Measurements from ENCODE around the gene THBD. TPM values are rescaled to one million over a fixed set of nuclear protein-coding genes. Genes with fewer than 3 reads are reported as not detected.

The THBD gene
- polyA plus RNA-seq, 4 donors = 1.8 to 29.6 (median 2.4) TPM

DNA sequence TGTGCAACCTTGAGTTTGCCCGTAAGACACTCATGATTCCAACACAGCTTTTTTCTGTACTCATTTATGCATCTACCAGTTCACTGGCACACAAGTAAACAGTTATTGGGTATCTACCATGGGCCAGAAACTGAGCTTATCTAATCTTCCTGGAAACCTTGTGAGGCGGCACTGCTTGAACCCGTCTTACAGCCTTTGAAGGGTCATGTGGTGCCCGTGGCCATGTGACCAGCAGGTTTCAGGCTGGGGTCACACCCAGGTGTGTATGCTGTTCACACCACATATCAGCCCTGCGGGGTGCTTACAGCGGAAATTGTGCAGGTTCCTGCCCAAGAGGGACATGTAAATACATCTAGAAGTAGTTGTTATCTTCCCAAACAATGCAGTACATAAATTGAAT, 6.1 kb downstream of the THBD start:
- whole genome bisulfite sequencing, 3 donors = 15 to 51% (median 26%) methylated on average over 6 of the region's 6 CpGs
- Histone ChIP-seq H3K4me1 (ENCODE audit: control insufficient read depth in 3 of 3, insufficient read depth in 2 of 3, low read depth in 1 of 3, low read length in 2 of 3) (no peaks in the 10 kb centered on the region), H3K27ac (ENCODE audit: low read depth in 1 of 3, low read length in 2 of 3) (no peak overlapping the region), H3K4me3 (ENCODE audit: low read depth in 1 of 3, low read length in 3 of 3) (no peak overlapping the region), H3K27me3 (ENCODE audit: control insufficient read depth in 3 of 3, insufficient read depth in 3 of 3, low read length in 3 of 3) (peaks cover 8 to 39% (median 11%) of the 10 kb centered on the region in 3 donors), H3K36me3 (ENCODE audit: control insufficient read depth in 3 of 3, insufficient read depth in 2 of 3, low read depth in 1 of 3, low read length in 3 of 3) (no peaks in the 10 kb centered on the region), H3K9me3 (ENCODE audit: control insufficient read depth in 2 of 2, insufficient read depth in 1 of 2, low read depth in 1 of 2, low read length in 1 of 2) (no peaks in the 10 kb centered on the region)
- peak; percentile 29 to 43 for DNase-seq
- FAIRE-seq = no peak

DNA sequence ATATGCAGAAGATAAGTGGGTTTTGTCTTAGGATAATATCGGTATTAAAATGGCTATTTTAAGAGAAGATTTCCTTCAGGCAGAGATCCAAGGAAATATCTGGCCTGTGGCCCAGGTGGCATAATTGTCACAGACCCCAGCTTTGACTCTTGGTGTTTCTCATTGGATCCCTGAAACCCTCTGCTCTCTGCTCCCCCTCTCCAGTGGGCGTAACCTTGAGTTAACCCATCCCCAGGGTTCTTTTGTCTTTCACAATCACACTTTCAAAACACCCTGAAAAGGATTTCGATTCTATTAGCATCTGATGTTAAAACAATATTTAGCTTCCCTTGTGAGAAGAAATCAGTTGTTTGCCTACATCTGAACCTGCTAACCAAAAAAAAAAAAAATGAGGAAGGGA, 7.2 kb downstream of the THBD start:
- Histone ChIP-seq H3K9me3 (ENCODE audit: control insufficient read depth in 2 of 2, insufficient read depth in 1 of 2, low read depth in 1 of 2, low read length in 1 of 2) (no peaks in the 10 kb centered on the region), H3K27me3 (ENCODE audit: control insufficient read depth in 3 of 3, insufficient read depth in 3 of 3, low read length in 3 of 3) (peaks cover 4 to 34% (median 5%) of the 10 kb centered on the region in 3 donors), H3K36me3 (ENCODE audit: control insufficient read depth in 3 of 3, insufficient read depth in 2 of 3, low read depth in 1 of 3, low read length in 3 of 3) (no peaks in the 10 kb centered on the region), H3K4me3 (ENCODE audit: low read depth in 1 of 3, low read length in 3 of 3) (no peak overlapping the region), H3K27ac (ENCODE audit: low read depth in 1 of 3, low read length in 2 of 3) (no peak overlapping the region), H3K4me1 (ENCODE audit: control insufficient read depth in 3 of 3, insufficient read depth in 2 of 3, low read depth in 1 of 3, low read length in 2 of 3) (no peaks in the 10 kb centered on the region)
- no peak for DNase-seq
- no peak for FAIRE-seq
- WGBS, 3 donors = 58 to 61% (median 60%) methylated on average over 3 of the region's 3 CpGs

- no peak for FAIRE-seq
- no peaks in the 10 kb centered on the region for H3K4me1 ChIP-seq (ENCODE audit: control insufficient read depth in 3 of 3, insufficient read depth in 2 of 3, low read depth in 1 of 3, low read length in 2 of 3)
- H3K4me3 ChIP-seq (ENCODE audit: low read depth in 1 of 3, low read length in 3 of 3) = no peak overlapping the region
- 57 to 68% (median 57%) methylated on average over 3 of the region's 3 CpGs for WGBS, 3 donors
- no peak overlapping the region for H3K27ac ChIP-seq (ENCODE audit: low read depth in 1 of 3, low read length in 2 of 3)
- no peak for DNase-seq
- H3K36me3 ChIP-seq (ENCODE audit: control insufficient read depth in 3 of 3, insufficient read depth in 2 of 3, low read depth in 1 of 3, low read length in 3 of 3) = no peaks in the 10 kb centered on the region
- H3K9me3 ChIP-seq (ENCODE audit: control insufficient read depth in 2 of 2, insufficient read depth in 1 of 2, low read depth in 1 of 2, low read length in 1 of 2) = no peaks in the 10 kb centered on the region
- peaks cover 4 to 30% (median 5%) of the 10 kb centered on the region in 3 donors for H3K27me3 ChIP-seq (ENCODE audit: control insufficient read depth in 3 of 3, insufficient read depth in 3 of 3, low read length in 3 of 3)
Measured at GRCh38 chr20:23039885-23040508, 9.5 kb downstream of the THBD start.

- 83 to 88% (median 84%) methylated on average over 5 of the region's 5 CpGs for WGBS, 3 donors
Measured at GRCh38 chr20:23039136-23039875, 10.2 kb downstream of the THBD start.

DNA sequence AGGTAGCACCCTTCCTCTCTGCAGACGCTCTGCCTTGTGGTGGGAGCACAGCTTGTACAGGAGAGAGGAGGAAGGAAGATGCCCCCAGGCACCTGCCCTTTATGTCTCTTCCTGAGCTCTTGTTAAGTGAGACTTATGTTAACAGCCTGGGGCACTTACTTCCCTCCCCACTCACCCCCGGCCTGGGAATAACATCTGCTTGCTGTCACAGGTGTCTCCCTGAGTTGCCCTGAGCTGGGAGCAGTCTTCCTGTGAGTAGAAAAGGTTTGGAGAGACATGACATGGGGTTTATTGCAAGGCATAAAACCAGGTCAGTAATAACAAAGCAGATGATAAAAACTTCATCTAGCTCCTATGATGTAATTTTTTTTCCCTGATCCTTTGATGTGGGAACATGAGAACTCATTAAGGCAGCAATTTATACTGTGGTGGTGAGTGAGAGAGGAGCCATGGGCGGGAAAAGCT, 12.4 kb downstream of the THBD start:
- DNase-seq (no peak), FAIRE-seq (no peak)
- Histone ChIP-seq H3K27me3 (ENCODE audit: control insufficient read depth in 3 of 3, insufficient read depth in 3 of 3, low read length in 3 of 3) (peaks cover 4 to 30% (median 9%) of the 10 kb centered on the region in 3 donors), H3K36me3 (ENCODE audit: control insufficient read depth in 3 of 3, insufficient read depth in 2 of 3, low read depth in 1 of 3, low read length in 3 of 3) (no peaks in the 10 kb centered on the region), H3K27ac (ENCODE audit: low read depth in 1 of 3, low read length in 2 of 3) (no peak overlapping the region), H3K4me1 (ENCODE audit: control insufficient read depth in 3 of 3, insufficient read depth in 2 of 3, low read depth in 1 of 3, low read length in 2 of 3) (no peaks in the 10 kb centered on the region), H3K4me3 (ENCODE audit: low read depth in 1 of 3, low read length in 3 of 3) (no peak overlapping the region), H3K9me3 (ENCODE audit: control insufficient read depth in 2 of 2, insufficient read depth in 1 of 2, low read depth in 1 of 2, low read length in 1 of 2) (no peaks in the 10 kb centered on the region)
- WGBS, 3 donors = 10 to 24% (median 23%) methylated on average over 3 of the region's 3 CpGs

More at GRCh38 chr20:23039136-23039875, 10.2 kb downstream of the THBD start:
- peaks cover 4 to 30% (median 9%) of the 10 kb centered on the region in 3 donors for H3K27me3 ChIP-seq (ENCODE audit: control insufficient read depth in 3 of 3, insufficient read depth in 3 of 3, low read length in 3 of 3)
- FAIRE-seq (no peak), DNase-seq (no peak)
- no peaks in the 10 kb centered on the region for H3K36me3 ChIP-seq (ENCODE audit: control insufficient read depth in 3 of 3, insufficient read depth in 2 of 3, low read depth in 1 of 3, low read length in 3 of 3)
- no peaks in the 10 kb centered on the region for H3K9me3 ChIP-seq (ENCODE audit: control insufficient read depth in 2 of 2, insufficient read depth in 1 of 2, low read depth in 1 of 2, low read length in 1 of 2)
- H3K4me1 ChIP-seq (ENCODE audit: control insufficient read depth in 3 of 3, insufficient read depth in 2 of 3, low read depth in 1 of 3, low read length in 2 of 3) = no peaks in the 10 kb centered on the region
- H3K4me3 ChIP-seq (ENCODE audit: low read depth in 1 of 3, low read length in 3 of 3) = no peak overlapping the region
- no peak overlapping the region for H3K27ac ChIP-seq (ENCODE audit: low read depth in 1 of 3, low read length in 2 of 3)

- H3K27ac ChIP-seq (ENCODE audit: low read depth in 1 of 3, low read length in 2 of 3) = no peak overlapping the region
- H3K9me3 ChIP-seq (ENCODE audit: control insufficient read depth in 2 of 2, insufficient read depth in 1 of 2, low read depth in 1 of 2, low read length in 1 of 2) = no peaks in the 10 kb centered on the region
- no peaks in the 10 kb centered on the region for H3K36me3 ChIP-seq (ENCODE audit: control insufficient read depth in 3 of 3, insufficient read depth in 2 of 3, low read depth in 1 of 3, low read length in 3 of 3)
- H3K4me3 ChIP-seq (ENCODE audit: low read depth in 1 of 3, low read length in 3 of 3) = no peak overlapping the region
- no peak for DNase-seq
- WGBS, 3 donors = 94% methylated on average over 11 of the region's 11 CpGs
- H3K27me3 ChIP-seq (ENCODE audit: control insufficient read depth in 3 of 3, insufficient read depth in 3 of 3, low read length in 3 of 3) = peaks cover 4 to 27% (median 9%) of the 10 kb centered on the region in 3 donors
- FAIRE-seq = no peak
- H3K4me1 ChIP-seq (ENCODE audit: control insufficient read depth in 3 of 3, insufficient read depth in 2 of 3, low read depth in 1 of 3, low read length in 2 of 3) = no peaks in the 10 kb centered on the region
Measured at GRCh38 chr20:23036371-23036770, 13.1 kb downstream of the THBD start.

- H3K4me3 ChIP-seq (ENCODE audit: low read depth in 1 of 3, low read length in 3 of 3) = no peak overlapping the region
- FAIRE-seq = no peak
Measured at GRCh38 chr20:23035731-23036130, 13.7 kb downstream of the THBD start.

DNA sequence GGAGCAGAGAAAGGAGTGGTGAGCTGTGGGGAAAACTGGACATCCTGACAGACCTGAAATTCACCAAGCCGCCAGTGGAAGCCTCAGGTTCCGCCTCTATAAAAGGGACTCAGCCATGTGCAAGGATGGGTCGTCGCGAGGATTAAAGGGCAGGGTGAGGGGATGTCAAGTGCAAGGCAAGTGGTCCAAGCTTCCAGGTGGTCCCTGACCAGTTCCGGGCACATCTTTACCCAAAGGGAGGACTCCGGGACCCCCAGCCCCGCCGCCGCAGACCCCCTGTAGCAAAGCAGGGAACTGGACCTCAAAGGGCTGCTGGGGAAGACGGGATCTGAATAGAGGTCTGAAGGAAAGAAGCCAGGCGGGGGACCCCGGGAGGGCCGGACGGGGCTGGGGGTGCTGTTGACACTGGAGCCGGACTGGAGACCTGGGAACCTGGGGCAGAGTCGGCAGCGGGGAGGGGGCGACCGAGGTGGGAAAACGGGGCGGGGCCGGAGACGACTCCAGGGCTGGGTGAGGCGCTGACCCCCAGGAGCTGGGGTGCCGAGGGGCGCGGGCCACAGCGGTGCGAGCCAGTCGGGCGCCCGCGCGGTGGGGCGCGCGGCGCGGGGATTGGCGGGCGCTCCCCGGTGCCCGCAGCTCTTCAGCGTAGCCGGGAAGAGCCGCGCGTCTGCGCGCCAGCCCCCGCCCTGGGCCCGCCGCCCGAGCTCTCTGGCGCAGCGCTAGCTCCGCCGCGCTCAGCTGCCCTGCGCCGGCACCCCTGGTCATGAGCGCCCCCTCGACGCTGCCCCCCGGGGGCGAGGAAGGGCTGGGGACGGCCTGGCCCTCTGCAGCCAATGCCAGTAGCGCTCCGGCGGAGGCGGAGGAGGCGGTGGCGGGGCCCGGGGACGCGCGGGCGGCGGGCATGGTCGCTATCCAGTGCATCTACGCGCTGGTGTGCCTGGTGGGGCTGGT, 14.5 kb downstream of the THBD start, which contains the start of gene SSTR4:
SSTR4 (plus strand) TSS at position 592 of the 951 bp plus-strand sequence; CDS start at position 764, 172 bp downstream.
- no peak within 1 kb of the TSS for H3K4me3 ChIP-seq (ENCODE audit: low read depth in 1 of 3, low read length in 3 of 3)

More at GRCh38 chr20:23035731-23036130, 13.7 kb downstream of the THBD start:
- no peak for DNase-seq
- WGBS, 3 donors = 93 to 96% (median 95%) methylated on average over 41 of the region's 41 CpGs
- no peaks in the 10 kb centered on the region for H3K36me3 ChIP-seq (ENCODE audit: control insufficient read depth in 3 of 3, insufficient read depth in 2 of 3, low read depth in 1 of 3, low read length in 3 of 3)
- peaks cover 4 to 24% (median 9%) of the 10 kb centered on the region in 3 donors for H3K27me3 ChIP-seq (ENCODE audit: control insufficient read depth in 3 of 3, insufficient read depth in 3 of 3, low read length in 3 of 3)
- H3K27ac ChIP-seq (ENCODE audit: low read depth in 1 of 3, low read length in 2 of 3) = no peak overlapping the region
- H3K9me3 ChIP-seq (ENCODE audit: control insufficient read depth in 2 of 2, insufficient read depth in 1 of 2, low read depth in 1 of 2, low read length in 1 of 2) = no peaks in the 10 kb centered on the region
- no peaks in the 10 kb centered on the region for H3K4me1 ChIP-seq (ENCODE audit: control insufficient read depth in 3 of 3, insufficient read depth in 2 of 3, low read depth in 1 of 3, low read length in 2 of 3)

More for the DNA sequence above, 14.5 kb downstream of the THBD start, which contains the start of gene SSTR4:
- Histone ChIP-seq H3K4me1 (ENCODE audit: control insufficient read depth in 3 of 3, insufficient read depth in 2 of 3, low read depth in 1 of 3, low read length in 2 of 3) (no peaks in the 10 kb centered on the region), H3K27ac (ENCODE audit: low read depth in 1 of 3, low read length in 2 of 3) (no peak within 1 kb of the TSS), H3K36me3 (ENCODE audit: control insufficient read depth in 3 of 3, insufficient read depth in 2 of 3, low read depth in 1 of 3, low read length in 3 of 3) (no peaks in the 10 kb centered on the region), H3K9me3 (ENCODE audit: control insufficient read depth in 2 of 2, insufficient read depth in 1 of 2, low read depth in 1 of 2, low read length in 1 of 2) (no peaks in the 10 kb centered on the region), H3K27me3 (ENCODE audit: control insufficient read depth in 3 of 3, insufficient read depth in 3 of 3, low read length in 3 of 3) (peaks cover 4 to 22% (median 7%) of the 10 kb centered on the region in 3 donors)
- WGBS, 3 donors = 21 to 39% (median 36%) methylated on average over 58 to 83 of the region's 83 CpGs
- DNase-seq = no peak
- no peak for FAIRE-seq
